ENCODE results near the gene EIF4G3. TPM values are rescaled to one million over a fixed set of nuclear protein-coding genes. Genes with fewer than 3 reads are reported as not detected.

EIF4G3 gene
- total and polyA plus RNA-seq, 2 donors (not counting 3 experiments of a cell fraction or from before 2014, with no cell fraction given), result 40.7 to 78.5 TPM

DNA sequence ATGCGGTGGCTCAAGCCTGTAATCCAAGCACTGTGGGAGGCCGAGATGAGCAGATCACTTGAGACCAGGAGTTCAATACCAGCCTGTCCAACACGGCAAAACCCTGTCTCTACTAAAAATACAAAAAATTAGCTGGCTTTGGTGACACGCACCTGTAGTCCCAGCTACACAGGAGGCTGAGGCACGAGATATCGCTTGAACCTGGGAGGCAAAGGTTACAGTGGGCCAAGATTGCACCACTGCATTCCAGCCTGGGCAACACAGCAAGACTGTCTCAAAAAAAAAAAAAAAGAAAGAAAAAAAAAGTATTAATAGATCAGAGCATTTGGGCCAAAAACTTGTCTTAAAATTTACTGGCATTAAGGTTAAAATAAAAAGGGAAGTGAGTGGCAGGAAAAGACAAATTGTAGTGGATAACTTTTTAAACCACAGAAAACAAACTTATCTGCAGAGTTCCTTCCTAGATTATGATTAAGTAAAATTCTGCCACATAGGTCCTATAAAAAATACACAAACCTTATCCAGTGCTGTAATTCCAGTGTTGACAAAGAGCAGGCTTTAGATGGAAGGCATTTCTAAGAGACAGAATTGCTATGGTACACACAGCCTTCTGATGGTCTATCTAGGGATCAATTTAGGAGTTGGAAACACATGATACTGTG lies 53.3 kb downstream of the EIF4G3 start:
- H3K9me3 ChIP-seq (replicated peaks; ENCODE audit: control insufficient read depth, insufficient read depth, low read length), result no peaks in the 10 kb centered on the region
- no peaks in the 10 kb centered on the region for H3K27me3 ChIP-seq (ENCODE audit: control insufficient read depth in 2 of 2, insufficient read depth in 2 of 2, low read length in 2 of 2)
- ChIA-PET CTCF (interaction anchor here (0.9 kb wide), 1 partner anchor 50 kb away, joined by 4 read pairs; no protein-coding TSS in a partner anchor), POLR2A (interaction anchor here (0.5 to 0.7 kb wide), 4 partner anchors 10 to 595 kb away, joined by 3 to 4 read pairs (median 3); no protein-coding TSS in a partner anchor)
- H4K20me1 ChIP-seq (replicated peaks; ENCODE audit: control insufficient read depth, extremely low read depth, insufficient read depth, low read length), result no peaks in the 10 kb centered on the region
- dilution Hi-C loops (cut with MboI; ENCODE audit: extremely low pct_ligation_motif_present, low sequenced_read_pairs), result no loop called here
- H2AFZ ChIP-seq (ENCODE audit: low read depth, low read length), result no peak overlapping the region
- H3K36me3 ChIP-seq (ENCODE audit: control insufficient read depth in 2 of 2, extremely low read depth in 1 of 2, insufficient read depth in 2 of 2, low read length in 2 of 2), result peaks cover 0 to 3% of the 10 kb centered on the region in 2 experiments
- BruUV-seq (replicated peaks), result no TSS peak
- intact Hi-C loops (cut with micrococcal nuclease), result no loop called here
- H3K9me1 ChIP-seq (replicated peaks; ENCODE audit: control insufficient read depth, extremely low read depth, insufficient read depth, low read length), result no peaks in the 10 kb centered on the region
- FAIRE-seq (no peak), DNase-seq (ENCODE audit: low read depth, low spot score) (peak; percentile 56)
- no peak overlapping the region for H3K27ac ChIP-seq (ENCODE audit: insufficient read depth, low read depth, low read length)
- H3K4me3 ChIP-seq (replicated peaks in 1 of 3; ENCODE audit: insufficient read depth in 1 of 3, low read depth in 1 of 3, low read length in 3 of 3), result no peak overlapping the region
- no peak overlapping the region for H3K9ac ChIP-seq (replicated peaks; ENCODE audit: extremely low read depth, insufficient read depth, low read length)
- no peak for TF ChIP-seq FOS (IDR thresholded peaks at IDR 0.05; ENCODE audit: borderline replicate concordance, insufficient read depth, low read length)
- no peak for TF ChIP-seq POLR2A (IDR thresholded peaks at IDR 0.05; ENCODE audit: low read depth, low read length)
- TF ChIP-seq, protein P1, sequence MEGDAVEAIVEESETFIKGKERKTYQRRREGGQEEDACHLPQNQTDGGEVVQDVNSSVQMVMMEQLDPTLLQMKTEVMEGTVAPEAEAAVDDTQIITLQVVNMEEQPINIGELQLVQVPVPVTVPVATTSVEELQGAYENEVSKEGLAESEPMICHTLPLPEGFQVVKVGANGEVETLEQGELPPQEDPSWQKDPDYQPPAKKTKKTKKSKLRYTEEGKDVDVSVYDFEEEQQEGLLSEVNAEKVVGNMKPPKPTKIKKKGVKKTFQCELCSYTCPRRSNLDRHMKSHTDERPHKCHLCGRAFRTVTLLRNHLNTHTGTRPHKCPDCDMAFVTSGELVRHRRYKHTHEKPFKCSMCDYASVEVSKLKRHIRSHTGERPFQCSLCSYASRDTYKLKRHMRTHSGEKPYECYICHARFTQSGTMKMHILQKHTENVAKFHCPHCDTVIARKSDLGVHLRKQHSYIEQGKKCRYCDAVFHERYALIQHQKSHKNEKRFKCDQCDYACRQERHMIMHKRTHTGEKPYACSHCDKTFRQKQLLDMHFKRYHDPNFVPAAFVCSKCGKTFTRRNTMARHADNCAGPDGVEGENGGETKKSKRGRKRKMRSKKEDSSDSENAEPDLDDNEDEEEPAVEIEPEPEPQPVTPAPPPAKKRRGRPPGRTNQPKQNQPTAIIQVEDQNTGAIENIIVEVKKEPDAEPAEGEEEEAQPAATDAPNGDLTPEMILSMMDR (IDR thresholded peaks at IDR 0.05; ENCODE audit: extremely low read depth in 1 of 2, insufficient read depth in 1 of 2, low read depth in 1 of 2, low read length in 2 of 2), result no peak
- no peak for TF ChIP-seq POLR2AphosphoS5 (IDR thresholded peaks at IDR 0.05; ENCODE audit: insufficient read depth, low read depth, low read length)
- no peak for TF ChIP-seq MYC (IDR thresholded peaks at IDR 0.05; ENCODE audit: low read depth, low read length)
- TF ChIP-seq JUN (IDR thresholded peaks at IDR 0.05; ENCODE audit: borderline replicate concordance, insufficient read depth, insufficient read length, low read depth), result no peak
- TF ChIP-seq GATA2 (IDR thresholded peaks at IDR 0.05; ENCODE audit: insufficient read depth, insufficient read length, low read depth, low read length), result no peak
- no peak for TF ChIP-seq EZH2 (IDR thresholded peaks at IDR 0.05; ENCODE audit: borderline replicate concordance, low read depth, low read length, severe bottlenecking)
- TF ChIP-seq, protein P2, sequence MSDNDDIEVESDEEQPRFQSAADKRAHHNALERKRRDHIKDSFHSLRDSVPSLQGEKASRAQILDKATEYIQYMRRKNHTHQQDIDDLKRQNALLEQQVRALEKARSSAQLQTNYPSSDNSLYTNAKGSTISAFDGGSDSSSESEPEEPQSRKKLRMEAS (IDR thresholded peaks at IDR 0.05; ENCODE audit: insufficient read depth, insufficient read length), result no peak
- H3K4me2 ChIP-seq (ENCODE audit: insufficient read depth, low read length), result no peak overlapping the region
- peaks cover 34% of the 10 kb centered on the region for H3K79me2 ChIP-seq (ENCODE audit: control insufficient read depth, insufficient read depth, low read length)
- peaks cover 4% of the 10 kb centered on the region for H3K4me1 ChIP-seq (ENCODE audit: control insufficient read depth, extremely low read depth, insufficient read depth, low read length)

All from endothelial cell of umbilical vein (primary cell).